Measurements from ENCODE around the gene ATF3. TPM values are rescaled to one million over a fixed set of nuclear protein-coding genes. Genes with fewer than 3 reads are reported as not detected.

Gene ATF3
- total RNA-seq, 2 donors from 2014 or later, result 10.7 to 160 TPM

- H3K36me3 ChIP-seq, result no peaks in the 10 kb centered on the region
- TF ChIP-seq CTCF (IDR thresholded peaks at IDR 0.05), result no peak
- no peaks in the 10 kb centered on the region for H3K9me3 ChIP-seq
- H3K4me1 ChIP-seq (ENCODE audit: control insufficient read depth in 1 of 2, low read depth in 2 of 2), result peaks cover 17 to 42% of the 10 kb centered on the region in 2 donors
- DNase-seq (ENCODE audit: low spot score) (no peak), ATAC-seq (ENCODE audit: insufficient number of reproducible peaks, low FRiP score, low read depth) (no peak)
- no peak overlapping the region for H3K4me3 ChIP-seq
- H3K27me3 ChIP-seq (replicated peaks; ENCODE audit: insufficient read depth), result no peaks in the 10 kb centered on the region
- no peak overlapping the region for H3K27ac ChIP-seq
These were observed 43.5 kb upstream of the ATF3 start for GRCh38 chr1:212565079-212565478.

DNA sequence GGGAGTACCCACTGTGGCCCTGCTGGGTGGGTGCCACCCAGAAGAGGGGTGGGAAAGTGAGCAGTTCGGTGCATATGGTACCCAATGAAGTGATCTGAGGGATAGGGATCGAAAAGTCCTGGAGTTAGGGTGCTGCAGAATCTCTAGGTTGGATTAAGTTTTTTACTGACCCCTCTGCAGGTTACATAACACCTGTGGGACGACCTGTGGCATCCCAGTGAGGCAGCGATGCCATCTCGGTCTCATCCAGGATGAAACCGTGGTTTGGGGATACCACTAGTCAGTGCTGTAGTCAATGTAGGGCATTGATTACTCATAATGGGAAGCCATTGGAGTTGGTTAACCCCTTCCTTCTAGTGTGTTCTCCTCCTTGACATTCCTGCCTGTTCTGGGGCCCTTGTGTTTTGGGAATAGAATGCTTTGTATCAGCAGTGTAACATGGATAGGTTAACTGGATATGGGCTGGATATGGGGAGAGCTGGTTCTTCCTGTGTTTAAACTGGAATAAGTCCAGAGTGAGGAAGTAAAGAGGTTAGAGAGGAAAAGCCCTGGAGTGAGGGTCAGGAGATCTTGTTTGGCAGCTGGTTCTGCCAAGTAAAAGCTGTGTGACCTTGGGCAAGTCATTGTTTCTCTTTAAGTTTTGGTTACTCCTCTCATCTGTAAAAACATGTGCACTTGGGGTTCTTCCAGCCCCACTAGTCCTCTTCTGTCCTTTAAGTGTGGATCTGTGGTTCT lies 42.8 kb upstream of the ATF3 start:
- TF ChIP-seq CTCF (IDR thresholded peaks at IDR 0.05), result no peak
- no peak for DNase-seq (ENCODE audit: low spot score)
- no peaks in the 10 kb centered on the region for H3K27me3 ChIP-seq (replicated peaks; ENCODE audit: insufficient read depth)
- H3K4me3 ChIP-seq, result no peak overlapping the region
- peaks cover 15 to 35% of the 10 kb centered on the region in 2 donors for H3K4me1 ChIP-seq (ENCODE audit: control insufficient read depth in 1 of 2, low read depth in 2 of 2)
- H3K36me3 ChIP-seq, result no peaks in the 10 kb centered on the region
- H3K27ac ChIP-seq, result peak overlapping the region; percentile 54 to 70
- no peak for ATAC-seq (ENCODE audit: insufficient number of reproducible peaks, low FRiP score, low read depth)
- H3K9me3 ChIP-seq, result no peaks in the 10 kb centered on the region

DNA sequence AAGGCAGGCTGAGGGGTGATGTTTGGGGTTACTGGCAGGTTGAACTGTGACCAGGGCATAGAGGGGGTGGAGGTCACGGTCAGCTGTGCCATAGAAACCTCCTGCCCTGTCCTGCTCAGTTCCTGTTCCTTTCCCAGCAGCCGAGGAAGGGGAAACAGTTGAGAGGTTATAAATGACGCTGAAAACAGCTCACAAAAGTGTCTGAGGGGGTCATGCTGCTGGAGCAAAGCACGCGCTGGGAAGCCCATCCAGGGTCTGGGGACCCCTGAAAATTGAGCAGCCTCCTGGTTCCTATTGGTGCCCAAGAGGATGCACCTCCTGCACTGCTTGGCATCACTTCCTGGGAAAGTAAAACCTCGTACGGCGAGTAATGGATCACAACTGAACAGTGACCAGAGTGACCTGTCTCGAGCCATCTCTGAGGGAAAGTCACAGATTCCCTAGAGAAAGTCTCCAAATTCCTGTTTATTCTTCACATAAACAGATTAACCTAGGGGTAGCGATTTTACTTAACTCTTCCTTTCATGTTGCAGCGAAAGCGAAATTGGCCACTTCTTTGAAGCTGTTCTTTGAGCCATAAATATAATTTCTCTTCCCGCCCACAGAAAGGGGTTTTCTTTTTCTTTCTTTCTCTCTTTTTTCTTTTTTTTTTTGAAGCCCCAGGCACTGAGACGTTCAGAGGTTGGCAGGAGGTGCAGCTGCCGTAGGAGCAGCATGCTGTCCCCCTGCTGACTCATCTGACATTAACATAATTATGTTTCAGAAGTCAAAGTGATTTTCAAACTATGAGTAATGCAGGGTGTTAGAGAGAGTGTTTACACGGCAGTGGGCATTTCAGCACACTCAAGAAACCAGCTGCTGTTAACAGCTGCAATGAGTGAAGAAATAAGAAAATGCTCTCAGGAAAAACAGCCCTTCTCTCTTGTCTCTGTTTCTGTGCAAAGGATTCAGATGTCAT lies 41.8 kb upstream of the ATF3 start:
- Histone ChIP-seq H3K4me1 (ENCODE audit: control insufficient read depth in 1 of 2, low read depth in 2 of 2) (peaks cover 15 to 26% of the 10 kb centered on the region in 2 donors), H3K9me3 (no peaks in the 10 kb centered on the region), H3K4me3 (peak overlapping the region; percentile 74), H3K36me3 (no peaks in the 10 kb centered on the region), H3K27ac (peak overlapping the region; percentile 54 to 70), H3K27me3 (replicated peaks; ENCODE audit: insufficient read depth) (no peaks in the 10 kb centered on the region)
- DNase-seq (ENCODE audit: low spot score) (no peak), ATAC-seq (ENCODE audit: insufficient number of reproducible peaks, low FRiP score, low read depth) (peak; percentile 81)
- TF ChIP-seq CTCF (IDR thresholded peaks at IDR 0.05), result no peak

GRCh38 chr1:212567638-212568037 lies 40.9 kb upstream of the ATF3 start:
- Histone ChIP-seq H3K36me3 (no peaks in the 10 kb centered on the region), H3K27me3 (replicated peaks; ENCODE audit: insufficient read depth) (no peaks in the 10 kb centered on the region), H3K4me3 (peak overlapping the region; percentile 74), H3K27ac (peak overlapping the region; percentile 54 to 70), H3K4me1 (ENCODE audit: control insufficient read depth in 1 of 2, low read depth in 2 of 2) (peaks cover 9 to 20% of the 10 kb centered on the region in 2 donors), H3K9me3 (no peaks in the 10 kb centered on the region)
- DNase-seq (ENCODE audit: low spot score), result no peak
- no peak for ATAC-seq (ENCODE audit: insufficient number of reproducible peaks, low FRiP score, low read depth)
- no peak for TF ChIP-seq CTCF (IDR thresholded peaks at IDR 0.05)

- Histone ChIP-seq H3K4me1 (ENCODE audit: control insufficient read depth in 1 of 2, low read depth in 2 of 2) (peaks cover 9 to 20% of the 10 kb centered on the region in 2 donors), H3K36me3 (no peaks in the 10 kb centered on the region), H3K9me3 (no peaks in the 10 kb centered on the region), H3K27ac (no peak overlapping the region), H3K27me3 (replicated peaks; ENCODE audit: insufficient read depth) (no peaks in the 10 kb centered on the region), H3K4me3 (no peak overlapping the region)
- DNase-seq (ENCODE audit: low spot score) (no peak), ATAC-seq (ENCODE audit: insufficient number of reproducible peaks, low FRiP score, low read depth) (no peak)
- no peak for TF ChIP-seq CTCF (IDR thresholded peaks at IDR 0.05)
These were observed 39.5 kb upstream of the ATF3 start for GRCh38 chr1:212568978-212569537.

All from thoracic aorta (tissue), 2 donors.